Bladder microvascular endothelial cell (primary cell): ENCODE measurements around the gene ADAMTS15. TPM values are rescaled to one million over a fixed set of nuclear protein-coding genes. Genes with fewer than 3 reads are reported as not detected.

Experiments
- total RNA-seq: library from RNA; depleted of rRNA; stranded (reverse); fragments of >200 nt; gene quantifications from 2 replicates; pipeline ENCODE4 v1.2.3, GENCODE V29; 2014

ADAMTS15 gene
- total RNA-seq: 0.32 and 2.8 TPM in 2 replicates

DNA sequence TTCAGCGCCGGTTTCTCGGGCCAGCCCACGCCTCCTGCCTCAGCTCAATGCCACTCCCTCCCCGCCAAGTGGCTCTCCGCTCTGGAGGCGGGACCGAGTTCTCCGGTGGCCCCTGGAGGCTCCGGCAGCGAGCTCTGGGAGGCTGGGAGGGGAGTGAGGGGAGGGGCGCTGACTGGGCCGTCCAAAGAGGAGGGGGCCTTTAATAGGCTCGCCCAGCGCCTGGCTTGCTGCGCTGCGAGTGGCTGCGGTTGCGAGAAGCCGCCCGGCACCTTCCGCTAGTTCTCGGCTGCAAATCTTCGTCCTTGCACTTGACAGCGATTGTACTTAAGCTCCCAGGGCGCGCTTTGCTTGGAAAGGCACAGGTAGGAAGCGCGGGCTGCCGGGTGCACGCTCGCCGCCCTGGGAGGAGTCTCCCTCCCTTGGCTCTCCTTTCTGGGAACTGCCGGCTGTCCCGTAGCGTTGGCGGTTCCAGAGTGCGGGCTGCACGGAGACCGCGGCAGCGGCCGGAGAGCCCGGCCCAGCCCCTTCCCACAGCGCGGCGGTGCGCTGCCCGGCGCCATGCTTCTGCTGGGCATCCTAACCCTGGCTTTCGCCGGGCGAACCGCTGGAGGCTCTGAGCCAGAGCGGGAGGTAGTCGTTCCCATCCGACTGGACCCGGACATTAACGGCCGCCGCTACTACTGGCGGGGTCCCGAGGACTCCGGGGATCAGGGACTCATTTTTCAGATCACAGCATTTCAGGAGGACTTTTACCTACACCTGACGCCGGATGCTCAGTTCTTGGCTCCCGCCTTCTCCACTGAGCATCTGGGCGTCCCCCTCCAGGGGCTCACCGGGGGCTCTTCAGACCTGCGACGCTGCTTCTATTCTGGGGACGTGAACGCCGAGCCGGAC lies at the start of gene ADAMTS15:
Gene ADAMTS15, plus strand, starts transcription at position 230 of the 894 bp plus-strand sequence. Its CDS starts 329 bp downstream, at position 559.

DNA sequence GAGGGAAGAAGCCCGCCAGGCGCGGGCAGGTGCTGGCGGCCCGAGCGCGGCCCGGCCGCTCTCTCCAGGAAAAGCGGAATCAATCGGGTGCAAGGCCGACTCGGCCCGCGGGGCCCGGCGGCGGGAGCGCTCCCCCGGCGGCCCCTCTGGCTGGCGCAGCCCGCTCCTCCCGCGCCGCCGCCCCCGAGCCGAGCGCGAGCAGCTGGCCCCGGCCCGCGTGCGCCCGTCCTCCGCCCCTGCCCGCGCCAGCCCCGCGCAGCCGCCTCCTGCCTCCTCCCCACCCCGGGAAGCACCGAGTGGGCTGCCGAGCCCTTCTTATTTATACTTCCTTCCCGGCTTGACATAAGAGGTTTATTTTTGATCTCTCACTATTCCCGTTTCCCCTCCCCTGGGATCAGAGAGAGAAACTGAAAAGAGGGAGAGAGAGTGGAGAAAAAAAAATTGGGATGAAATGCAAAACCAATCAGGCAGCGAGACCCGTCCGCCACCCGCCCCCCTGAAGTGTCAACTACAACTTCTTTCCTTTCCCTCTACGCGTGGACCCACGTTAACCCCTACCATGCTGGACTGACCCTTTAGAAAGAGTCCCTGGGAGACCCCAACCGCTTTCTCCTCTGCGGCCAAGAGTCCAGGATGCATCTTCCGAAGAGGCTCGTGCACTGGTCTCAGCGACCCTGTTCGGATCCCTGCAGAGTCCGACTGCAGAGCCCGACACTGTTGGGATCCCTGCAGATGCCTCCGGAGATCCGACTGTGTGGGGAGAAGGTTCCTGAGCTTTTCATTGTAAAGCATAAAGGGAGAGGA lies 19.9 kb upstream of the ADAMTS15 start, which contains the start of gene ADAMTS8:
Gene ADAMTS8, minus strand, starts transcription at position 294 of the 804 bp plus-strand sequence. CDS start 323 bp downstream, outside the sequence.

Other genes starting within 250 kb of the ADAMTS15 start
- 15.9 and 28.5 TPM in 2 replicates for gene ZBTB44, start 133.7 kb upstream of the ADAMTS15 start, total RNA-seq
- not detected in 2 replicates for gene ADAMTS8, start 20.0 kb upstream of the ADAMTS15 start, total RNA-seq